RPMI8226 (cell line): ENCODE results near the gene GPR137.
A peak's percentile ranks its signal among the peaks of the same experiment; 100 is the strongest.

ENCODE experiments used
- DNase-seq: peaks from one replicate; pipeline ENCODE4 v3.0.0-alpha.2; 2015

GPR137 gene

DNA sequence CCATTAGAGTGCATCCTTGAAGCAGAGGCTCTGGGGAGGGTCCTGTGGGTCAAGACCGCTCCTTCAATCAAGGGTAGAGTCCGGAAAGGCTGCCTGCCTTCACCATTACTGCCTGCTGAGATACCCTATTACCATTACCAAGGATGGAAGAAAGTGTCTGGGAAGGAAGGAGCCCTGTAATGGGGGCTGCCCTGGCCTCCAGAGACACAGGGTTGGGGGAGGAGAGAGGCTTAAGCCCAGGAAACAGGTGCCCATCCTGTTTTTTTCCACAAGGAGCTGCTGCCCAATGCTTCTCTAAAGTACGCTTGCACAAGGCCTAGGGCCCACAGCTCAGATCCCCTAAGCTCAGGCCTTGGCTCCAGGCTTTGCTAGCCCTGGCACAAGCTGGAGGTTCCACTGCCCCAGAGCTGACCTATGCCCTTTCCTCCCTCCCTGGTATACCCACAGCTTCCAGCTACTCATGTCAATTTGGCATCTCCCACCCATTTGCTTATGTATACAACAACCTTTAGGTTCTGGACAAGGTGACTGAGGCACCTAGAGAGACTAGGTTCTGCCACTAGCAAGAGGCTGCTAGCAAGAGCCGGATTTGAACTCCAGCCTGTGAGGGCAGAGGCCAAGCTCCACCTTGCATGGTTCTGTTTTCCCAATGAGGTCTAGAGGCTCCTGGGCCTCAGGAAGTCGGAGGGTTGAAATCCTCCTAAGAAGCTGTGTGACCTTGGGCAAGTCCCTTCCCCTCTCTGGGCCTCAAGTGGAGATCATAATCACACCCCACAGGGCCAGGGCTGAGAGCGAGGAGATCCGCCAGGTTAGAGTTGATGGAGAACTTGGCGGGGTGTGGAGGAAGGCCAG lies 35.9 kb upstream of the GPR137 start:
- peak; percentile 6 for DNase-seq

DNA sequence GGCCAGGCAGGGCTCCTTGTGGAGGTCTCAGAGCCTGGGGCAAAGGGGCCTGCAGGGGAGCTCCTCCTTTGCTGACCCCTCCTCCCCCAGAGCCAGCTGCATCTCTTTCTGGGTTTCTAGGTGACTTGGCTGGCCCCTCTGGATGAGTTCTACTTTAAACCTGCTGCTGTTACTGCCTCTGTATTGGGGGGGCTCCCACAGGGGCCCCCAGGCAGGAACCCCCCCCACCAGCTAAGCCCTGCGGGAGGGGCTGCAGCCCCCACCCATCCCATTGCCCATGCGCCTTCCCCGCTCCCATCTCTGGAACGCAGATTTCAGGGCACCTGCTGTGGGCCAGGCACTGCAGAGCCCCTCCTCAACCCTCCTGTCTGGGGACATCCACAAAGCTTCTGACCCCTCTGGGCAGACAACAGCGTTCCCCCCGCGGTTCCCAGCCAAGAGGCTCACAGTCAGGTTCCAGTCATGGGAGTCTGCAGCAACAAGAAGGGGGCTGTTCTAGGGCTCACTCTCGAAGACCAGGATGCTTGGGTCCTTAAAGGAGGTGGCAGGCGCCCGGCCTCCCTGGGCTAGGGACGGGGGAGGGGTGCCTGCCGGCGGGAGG lies 35.1 kb upstream of the GPR137 start:
- DNase-seq, result peak; percentile 59

DNA sequence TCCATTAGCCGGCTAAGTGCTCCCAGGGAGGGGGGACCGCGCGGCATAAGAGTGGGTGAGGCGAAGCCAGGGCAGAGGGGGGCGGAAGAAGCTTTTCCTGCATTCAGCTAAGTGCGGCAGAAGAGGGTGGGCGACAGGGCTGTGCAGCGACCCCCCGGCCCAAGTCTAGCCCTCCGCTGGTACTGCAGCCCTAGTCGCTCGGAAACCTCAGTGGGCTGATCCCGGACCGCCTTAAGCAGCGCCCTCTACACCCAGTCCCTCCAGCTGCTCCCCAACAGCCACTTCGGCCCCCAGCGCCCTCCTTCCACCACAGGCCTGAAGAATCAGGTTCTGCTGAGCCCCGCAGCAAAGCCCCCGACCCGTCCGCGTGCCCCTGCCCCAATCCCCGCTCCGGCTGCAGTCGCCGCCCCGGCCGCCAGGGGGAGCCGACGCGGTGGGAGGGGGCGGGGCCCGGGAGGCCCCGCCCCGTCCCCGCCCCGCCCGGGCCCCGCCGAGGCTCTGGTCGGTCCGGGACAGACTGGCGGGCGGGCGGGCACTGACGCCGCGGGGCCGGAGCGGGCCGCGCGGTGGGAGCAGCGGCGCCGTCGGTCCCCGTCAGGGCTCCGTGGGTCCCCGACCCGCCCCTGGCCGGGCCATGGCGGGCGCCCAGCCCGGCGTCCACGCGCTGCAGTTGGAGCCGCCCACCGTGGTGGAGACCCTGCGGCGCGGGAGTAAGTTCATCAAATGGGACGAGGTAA lies 34.5 kb upstream of the GPR137 start, which contains the start of gene PLCB3:
TSS of gene PLCB3 (plus strand) at position 515 of the 737 bp plus-strand sequence. CDS start at position 635, 120 bp downstream.
- DNase-seq, result peak; percentile 81

DNA sequence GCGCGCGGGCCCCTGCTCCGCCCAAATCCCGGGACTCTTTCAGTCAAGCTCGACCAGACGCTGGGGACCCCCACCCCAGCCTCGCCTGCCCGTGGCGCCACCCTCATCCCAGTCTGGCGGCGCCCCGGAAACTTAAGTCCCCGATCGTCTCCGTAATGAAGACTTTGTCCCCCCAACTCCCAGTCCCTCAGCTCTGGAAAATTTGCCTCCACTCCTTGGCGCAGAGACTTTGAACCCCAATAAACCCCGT lies 34.0 kb upstream of the GPR137 start:
- no peak for DNase-seq

DNA sequence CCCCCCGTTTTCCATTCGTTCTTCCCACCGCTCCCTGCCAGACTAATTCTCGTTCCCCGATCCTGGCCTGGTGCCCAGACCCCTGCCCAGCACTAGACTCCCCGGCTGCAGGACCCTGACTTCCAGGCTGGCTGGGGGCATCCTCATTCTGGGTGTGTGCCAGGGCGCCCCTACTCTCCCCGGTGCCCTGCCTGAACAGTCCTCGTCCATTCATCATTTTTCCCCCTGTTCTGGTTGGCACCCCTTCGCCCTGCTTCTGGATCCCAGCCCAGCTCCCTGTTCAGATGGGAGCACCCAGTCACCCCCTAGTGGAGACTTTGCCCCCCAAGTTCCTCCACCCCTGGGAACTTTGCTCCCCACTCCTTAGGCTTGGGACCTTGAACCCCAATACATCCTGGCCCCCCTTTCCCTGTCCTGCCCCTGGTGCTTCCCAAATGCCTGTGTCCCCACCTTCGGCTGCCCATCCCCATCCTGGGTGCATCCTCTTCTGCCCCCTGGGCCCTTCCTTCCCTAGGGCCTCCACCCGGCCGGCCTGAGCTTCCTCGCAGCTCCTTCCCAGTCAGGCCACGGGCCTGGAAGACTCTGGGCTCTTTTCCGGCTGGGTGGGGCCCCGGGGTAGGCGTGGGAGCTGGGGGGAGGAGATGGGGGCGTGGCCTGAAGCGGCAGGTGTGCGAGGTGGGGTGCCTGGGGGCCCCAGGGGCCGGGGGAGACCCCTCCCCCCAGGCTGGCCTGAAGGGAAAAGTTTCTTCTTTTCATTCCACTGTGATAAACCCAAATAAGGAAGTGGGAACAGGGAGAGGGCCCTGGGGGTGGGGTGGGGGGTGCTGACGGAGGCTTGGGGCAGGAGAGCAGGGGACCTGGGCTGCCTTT lies 33.4 kb upstream of the GPR137 start:
- peak; percentile 47 for DNase-seq

DNA sequence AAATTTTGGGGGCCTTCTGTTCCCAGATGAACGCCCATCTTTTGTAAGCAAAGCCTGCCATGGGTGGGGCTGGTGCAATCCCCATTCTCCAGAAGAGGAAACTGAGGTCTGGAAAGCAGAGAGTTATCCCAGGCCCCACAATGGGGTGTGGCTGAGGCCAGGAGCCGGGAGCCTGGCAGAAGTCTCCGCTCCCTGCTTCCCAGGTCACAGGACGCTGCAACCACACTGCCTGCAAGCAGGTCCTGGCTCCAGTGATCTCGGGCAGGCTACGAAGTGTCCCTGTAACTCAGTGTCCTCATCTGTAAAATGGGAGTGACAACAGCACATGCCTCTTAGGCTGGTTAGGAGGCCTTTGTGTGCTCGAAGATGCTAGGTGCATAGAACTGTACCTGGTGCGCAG lies 32.6 kb upstream of the GPR137 start:
- peak; percentile 2 for DNase-seq

DNA sequence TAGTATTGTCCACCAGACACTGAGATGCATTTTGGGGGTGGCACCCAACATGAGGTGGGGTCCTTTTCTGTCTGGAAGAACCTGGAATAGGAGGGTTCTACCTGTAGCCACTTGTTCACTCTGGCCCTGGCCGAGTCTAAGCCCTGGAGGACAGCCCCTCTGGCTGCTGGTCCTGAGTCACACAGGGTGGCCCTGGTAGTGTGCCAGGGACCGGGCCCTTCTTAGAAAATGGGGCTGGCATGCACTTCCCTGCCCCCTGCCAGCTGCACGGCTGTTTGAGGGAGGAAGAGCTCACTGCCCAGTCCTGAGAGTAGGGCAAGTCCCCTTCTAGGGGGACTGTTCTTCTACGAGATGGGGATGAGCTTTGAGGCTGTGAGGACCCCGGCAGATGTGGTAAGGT lies 32.2 kb upstream of the GPR137 start:
- DNase-seq, result peak; percentile 2

DNA sequence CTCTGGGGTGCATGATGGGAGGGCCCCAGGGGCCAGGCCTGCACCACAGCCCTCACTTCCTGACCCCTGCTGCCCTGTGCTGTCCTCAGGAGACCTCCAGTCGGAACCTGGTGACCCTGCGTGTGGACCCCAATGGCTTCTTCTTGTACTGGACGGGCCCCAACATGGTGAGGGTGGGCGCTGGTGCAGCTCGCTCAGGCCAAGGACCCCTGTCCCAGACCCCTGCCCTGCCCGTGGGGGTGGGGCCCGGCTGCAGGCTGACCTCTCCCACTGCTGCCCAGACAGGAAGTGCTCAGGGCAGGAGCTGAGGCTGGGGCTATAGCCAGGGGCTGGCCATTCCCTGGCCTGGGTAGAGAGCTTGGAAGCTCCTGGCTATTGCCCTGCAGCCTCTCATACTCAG lies 31.3 kb upstream of the GPR137 start:
- DNase-seq, result no peak

DNA sequence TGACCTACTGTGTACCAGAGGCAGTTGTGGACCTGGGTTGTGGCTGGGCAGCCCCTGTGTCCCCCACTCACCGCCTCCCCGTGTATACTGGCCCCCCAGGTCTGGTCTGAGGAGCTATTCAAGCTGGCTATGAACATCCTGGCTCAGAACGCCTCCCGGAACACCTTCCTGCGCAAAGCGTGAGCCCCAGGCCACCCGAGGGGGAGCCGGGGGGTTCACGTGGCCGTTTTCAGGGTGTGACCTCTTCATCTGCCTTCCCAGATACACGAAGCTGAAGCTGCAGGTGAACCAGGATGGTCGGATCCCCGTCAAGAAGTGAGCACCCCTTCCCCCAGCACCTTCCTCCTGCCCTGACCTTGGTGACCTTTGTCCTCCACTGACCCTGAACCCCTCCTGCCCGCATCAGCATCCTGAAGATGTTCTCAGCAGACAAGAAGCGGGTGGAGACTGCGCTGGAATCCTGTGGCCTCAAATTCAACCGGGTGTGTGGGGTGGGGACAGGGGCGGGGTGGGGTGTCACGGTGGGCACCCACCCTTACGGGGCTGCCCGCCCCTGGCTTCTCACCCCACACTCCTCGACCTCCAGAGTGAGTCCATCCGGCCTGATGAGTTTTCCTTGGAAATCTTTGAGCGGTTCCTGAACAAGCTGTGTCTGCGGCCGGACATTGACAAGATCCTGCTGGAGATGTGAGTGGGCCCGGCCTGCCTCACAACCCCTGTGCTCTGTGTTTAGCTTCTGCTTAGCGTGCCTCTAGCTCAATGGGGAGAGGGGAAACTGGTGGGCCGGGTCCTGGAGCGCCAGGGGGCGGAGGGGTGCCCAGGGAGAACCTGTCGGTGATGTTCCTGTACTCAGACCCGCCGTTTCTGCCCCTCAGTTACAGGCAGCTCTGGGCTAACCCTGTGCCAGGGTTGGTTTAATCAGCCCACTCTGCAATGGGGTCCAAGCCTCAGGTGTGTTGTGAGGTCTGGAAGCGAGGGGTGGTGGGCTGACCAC lies 30.2 kb upstream of the GPR137 start:
- DNase-seq, result no peak

DNA sequence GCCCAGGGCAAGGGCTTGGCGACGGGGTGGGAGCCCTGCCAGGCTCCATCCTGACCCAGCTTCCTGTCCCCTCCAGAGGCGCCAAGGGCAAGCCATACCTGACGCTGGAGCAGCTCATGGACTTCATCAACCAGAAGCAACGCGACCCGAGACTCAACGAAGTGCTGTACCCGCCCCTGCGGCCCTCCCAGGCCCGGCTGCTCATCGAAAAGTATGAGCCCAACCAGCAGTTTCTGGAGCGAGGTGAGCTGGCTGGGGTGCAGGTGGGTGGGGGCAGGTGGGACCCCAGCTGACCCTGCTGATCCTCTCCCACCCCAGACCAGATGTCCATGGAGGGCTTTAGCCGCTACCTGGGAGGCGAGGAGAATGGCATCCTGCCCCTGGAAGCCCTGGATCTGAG lies 29.3 kb upstream of the GPR137 start:
- peak; percentile 3 for DNase-seq

DNA sequence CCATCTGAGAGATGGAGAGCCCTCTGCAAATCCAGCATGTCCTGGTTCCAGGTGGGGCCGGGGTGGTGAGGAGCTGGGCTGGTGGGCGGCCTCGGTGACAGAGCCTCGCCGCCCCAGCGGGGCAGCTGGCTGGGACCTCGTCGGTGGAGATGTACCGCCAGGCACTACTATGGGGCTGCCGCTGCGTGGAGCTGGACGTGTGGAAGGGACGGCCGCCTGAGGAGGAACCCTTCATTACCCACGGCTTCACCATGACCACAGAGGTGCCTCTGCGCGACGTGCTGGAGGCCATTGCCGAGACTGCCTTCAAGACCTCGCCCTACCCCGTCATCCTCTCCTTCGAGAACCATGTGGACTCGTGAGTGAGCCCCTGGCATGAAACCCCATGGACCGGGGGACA lies 27.3 kb upstream of the GPR137 start:
- no peak for DNase-seq

DNA sequence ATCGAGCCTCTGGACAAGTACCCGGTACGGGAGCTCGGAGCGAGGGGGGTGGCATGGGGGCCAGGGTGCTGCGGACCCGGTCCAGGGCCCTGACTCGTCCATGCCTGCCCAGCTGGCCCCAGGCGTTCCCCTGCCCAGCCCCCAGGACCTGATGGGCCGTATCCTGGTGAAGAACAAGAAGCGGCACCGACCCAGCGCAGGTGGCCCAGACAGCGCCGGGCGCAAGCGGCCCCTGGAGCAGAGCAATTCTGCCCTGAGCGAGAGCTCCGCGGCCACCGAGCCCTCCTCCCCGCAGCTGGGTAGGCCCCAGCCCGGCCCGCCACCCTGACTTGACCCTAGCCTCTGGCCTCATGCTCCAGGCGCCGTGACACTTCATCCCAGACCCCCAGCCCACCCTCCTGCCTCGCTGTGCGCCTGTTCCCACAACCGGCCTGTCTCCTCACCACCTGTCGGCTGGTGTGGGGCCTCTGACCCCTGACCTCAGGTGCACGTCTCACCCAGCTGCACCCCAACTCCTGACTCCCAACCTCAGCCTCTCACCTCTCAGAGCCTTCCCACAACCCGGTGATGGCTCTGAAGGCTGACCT lies 26.6 kb upstream of the GPR137 start:
- no peak for DNase-seq

DNA sequence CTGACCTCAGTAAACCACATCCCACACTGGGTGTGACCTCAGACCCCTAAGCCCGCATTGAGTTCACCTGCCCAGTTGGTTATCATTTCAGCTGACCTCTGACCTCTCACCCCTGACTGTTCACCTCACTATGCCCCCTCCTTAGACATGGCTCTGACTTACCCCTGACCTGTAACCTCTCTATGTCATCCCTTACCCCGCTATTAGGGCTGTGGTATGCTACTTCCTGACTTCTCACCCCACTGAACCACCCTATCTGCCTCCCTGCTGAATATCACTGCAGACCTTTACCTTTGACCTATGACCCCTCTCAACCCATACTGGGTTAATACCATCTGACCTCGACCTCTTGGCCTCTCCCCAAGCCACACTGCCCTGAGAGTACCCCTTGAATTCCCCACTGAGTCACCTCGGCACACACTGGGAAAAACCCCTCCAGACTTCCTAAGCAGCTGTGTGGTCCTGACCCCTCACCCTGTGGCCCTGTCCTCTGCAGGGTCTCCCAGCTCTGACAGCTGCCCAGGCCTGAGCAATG lies 26.0 kb upstream of the GPR137 start:
- DNase-seq, result no peak

DNA sequence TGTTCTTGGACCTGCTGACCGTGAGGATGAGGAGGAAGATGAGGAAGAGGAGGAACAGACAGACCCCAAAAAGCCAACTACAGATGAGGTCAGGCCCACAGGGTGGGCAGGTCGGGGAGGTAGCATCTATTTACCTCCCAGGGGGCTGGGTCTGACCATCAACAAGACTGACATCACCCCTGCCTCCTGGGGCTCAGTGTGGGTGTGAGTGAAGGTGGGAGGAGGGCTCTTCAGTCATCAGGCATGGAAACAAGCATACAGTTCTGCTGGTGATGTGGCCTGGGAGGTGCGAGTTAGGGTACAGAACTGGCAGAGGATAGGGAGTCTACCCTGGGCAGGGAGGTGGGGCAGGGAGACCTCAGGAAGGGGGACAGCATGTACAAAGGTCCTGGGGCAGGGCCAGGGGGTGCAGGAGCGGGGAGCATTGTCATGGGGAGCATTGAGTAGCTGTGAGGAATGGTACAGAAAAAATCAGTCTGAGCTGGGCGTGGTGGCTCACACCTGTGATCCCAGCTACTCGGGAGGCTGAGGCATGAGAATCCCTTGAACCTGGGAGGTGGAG lies 25.4 kb upstream of the GPR137 start:
- no peak for DNase-seq

DNA sequence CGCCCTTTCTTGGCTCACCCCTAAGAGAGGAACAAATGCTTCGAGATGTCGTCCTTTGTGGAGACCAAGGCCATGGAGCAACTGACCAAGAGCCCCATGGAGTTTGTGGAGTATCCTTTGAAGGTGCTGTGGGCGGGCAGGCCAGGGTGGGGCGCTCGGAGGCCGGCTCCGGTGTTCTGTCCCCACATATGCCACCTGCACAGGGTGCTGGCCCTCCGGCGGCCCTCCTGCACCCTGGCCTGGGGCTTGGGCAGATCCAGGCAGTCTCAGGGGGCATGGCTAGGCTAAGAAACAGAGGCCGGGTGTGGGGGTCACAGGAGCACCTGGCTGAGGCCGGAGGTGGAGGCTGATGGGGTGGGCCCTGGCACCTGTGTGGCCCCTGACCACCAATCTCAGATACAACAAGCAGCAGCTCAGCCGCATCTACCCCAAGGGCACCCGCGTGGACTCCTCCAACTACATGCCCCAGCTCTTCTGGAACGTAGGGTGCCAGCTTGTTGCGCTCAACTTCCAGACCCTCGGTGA lies 24.0 kb upstream of the GPR137 start:
- DNase-seq, result no peak

DNA sequence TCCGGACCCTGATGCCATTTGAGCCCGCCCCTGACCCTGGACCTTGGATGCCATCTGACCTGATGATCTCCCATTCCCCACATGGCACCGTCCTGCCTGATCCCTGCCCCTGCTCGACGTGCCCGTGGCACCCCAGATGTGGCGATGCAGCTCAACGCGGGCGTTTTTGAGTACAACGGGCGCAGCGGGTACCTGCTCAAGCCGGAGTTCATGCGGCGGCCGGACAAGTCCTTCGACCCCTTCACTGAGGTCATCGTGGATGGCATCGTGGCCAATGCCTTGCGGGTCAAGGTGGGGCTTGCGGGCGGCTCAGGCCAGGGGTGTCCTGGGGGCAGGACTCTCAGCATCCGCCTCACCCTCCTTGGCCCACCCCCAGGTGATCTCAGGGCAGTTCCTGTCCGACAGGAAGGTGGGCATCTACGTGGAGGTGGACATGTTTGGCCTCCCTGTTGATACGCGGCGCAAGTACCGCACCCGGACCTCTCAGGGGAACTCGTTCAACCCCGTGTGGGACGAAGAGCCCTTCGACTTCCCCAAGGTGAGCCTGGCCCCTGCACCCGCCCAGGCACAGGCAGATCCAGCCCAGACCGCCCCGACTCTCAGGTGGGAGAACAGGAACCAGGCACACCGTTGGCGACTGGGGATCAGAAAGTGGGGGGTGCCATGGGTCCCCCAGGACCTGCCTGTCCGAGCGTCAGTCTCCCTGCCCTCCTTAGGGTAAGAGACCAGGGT lies 23.2 kb upstream of the GPR137 start:
- no peak for DNase-seq

DNA sequence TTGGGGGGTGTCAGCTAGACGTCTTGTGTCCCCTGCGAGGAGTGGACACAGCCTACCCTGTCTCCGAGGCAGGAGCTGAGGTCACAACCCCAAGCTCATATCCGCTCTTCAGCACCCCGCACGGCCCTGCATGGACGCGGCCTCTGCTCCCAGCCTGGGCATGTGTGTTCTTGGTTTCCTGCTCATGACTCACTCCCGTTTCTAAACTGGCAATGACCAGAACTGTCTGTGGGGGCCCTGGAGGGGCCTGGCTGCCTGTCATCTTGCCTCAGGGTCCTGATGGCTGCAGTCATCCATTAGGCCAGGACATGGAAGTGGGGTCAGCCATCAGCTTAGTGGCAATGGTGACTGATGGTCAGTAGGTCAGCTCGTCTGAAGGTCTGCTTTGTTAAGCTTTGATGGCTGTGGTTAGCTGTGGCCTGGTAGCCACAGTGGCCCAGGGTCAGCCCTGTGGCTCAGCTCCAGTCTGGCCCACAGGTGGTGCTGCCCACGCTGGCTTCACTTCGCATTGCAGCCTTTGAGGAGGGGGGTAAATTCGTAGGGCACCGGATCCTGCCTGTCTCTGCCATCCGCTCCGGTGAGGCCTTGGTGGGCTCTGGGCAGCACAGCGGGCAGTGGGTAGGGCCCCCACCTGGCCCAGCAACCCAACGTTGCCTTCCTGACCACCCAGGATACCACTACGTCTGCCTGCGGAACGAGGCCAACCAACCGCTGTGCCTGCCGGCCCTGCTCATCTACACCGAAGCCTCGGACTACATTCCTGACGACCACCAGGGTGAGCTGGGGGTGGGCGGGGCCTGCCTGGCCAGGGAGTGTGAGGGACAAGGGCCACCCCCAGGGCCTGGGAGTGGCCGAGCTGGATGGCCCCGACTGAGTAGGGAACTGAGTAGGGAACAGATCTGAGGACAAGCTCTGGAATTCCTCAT lies 22.4 kb upstream of the GPR137 start:
- no peak for DNase-seq

DNA sequence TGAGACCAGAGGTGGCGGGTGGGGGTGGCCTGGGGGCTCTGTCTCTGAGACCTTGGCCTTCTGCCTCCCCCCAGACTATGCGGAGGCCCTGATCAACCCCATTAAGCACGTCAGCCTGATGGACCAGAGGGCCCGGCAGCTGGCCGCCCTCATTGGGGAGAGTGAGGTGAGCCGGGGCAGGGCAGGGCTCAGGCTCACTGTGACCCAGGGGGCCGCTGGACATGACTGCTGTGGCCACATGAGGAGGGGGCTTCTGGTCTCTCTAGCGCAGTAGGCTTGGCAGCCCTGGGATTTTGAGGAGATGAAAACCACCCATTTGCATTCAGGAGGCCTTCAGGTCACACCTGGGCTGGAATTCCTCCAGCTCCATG lies 21.7 kb upstream of the GPR137 start:
- no peak for DNase-seq

DNA sequence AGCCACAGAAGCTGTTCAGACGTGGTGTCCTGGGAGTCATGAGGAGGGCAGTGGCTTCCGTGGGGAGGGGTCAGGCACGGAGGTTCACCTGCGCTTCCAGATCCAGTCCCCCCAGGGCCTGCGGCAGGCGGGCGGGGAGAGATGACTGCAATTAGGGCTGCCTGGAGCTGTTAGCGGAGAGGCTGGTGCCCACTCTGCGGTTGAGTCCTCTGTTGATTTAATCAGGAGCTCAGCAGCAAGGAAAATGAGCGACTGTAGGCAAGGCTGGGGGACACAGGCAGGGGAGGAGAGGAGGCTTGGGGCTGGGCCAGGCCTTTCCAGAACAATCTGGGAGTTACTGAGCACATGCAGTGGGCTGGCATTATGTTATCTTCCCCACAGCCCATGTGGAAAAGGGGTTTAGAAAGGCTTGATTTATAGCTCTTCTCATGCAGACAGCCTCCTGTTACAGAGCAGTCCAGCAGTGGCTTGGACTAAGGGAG lies 21.2 kb upstream of the GPR137 start:
- no peak for DNase-seq
